Neuronal stem cell (in vitro differentiated cells): ENCODE results near the gene JAM2.
"Not testable (repeated sequence)": the region's sequence is repeated elsewhere in the genome, so short reads cannot be mapped to it uniquely, and the experiment has no call there.

ENCODE experiments used
- DNase-seq: peaks from one replicate; pipeline ENCODE4 v3.0.0-alpha.2; 2013; ENCODE audit warnings: low spot score
- H2AFZ ChIP-seq: one replicate; pipeline ENCODE4 v1.6.1; 2013; ENCODE audit warnings: mild to moderate bottlenecking, low read length, inconsistent platforms
- H2AK5ac ChIP-seq: 2 replicates; pipeline ENCODE4 v1.6.1; 2013; ENCODE audit warnings: low read depth, mild to moderate bottlenecking, inconsistent platforms, low read length, moderate library complexity, mixed read lengths
- H2BK120ac ChIP-seq: 2 replicates; pipeline ENCODE4 v1.6.1; 2013; ENCODE audit warnings: low read depth, mild to moderate bottlenecking, inconsistent platforms, low read length, moderate library complexity, mixed read lengths
- H2BK12ac ChIP-seq: one replicate; pipeline ENCODE4 v1.6.1; 2013; ENCODE audit warnings: low read length, inconsistent platforms
- H2BK15ac ChIP-seq: 2 replicates; pipeline ENCODE4 v1.6.1; 2013; ENCODE audit warnings: mild to moderate bottlenecking, low read length, inconsistent platforms, mixed read lengths
- H2BK5ac ChIP-seq: one replicate; pipeline ENCODE4 v1.6.1; 2013; ENCODE audit warnings: inconsistent platforms, mild to moderate bottlenecking, low read length, moderate library complexity
- H3K14ac ChIP-seq: one replicate; pipeline ENCODE4 v1.6.1; 2013; ENCODE audit warnings: low read length, inconsistent platforms
- H3K18ac ChIP-seq: 2 replicates; pipeline ENCODE4 v1.6.1; 2013; ENCODE audit warnings: low read length, inconsistent platforms
- H3K23ac ChIP-seq: 2 replicates; pipeline ENCODE4 v1.6.1; 2013; ENCODE audit warnings: low read depth, mild to moderate bottlenecking, mixed read lengths, low read length, inconsistent platforms; ENCODE audit not compliant: poor library complexity
- H3K27ac ChIP-seq: replicated peaks from 3 replicates; pipeline ENCODE4 v1.5.1; 2013; ENCODE audit warnings: low read length, inconsistent platforms
- H3K27me3 ChIP-seq, 3 experiments: 2 replicates each; pipeline ENCODE4 v1.6.1; 2013; ENCODE audit warnings: low read length in 3 of 3, mild to moderate bottlenecking in 2 of 3, inconsistent platforms in 1 of 3, low read depth in 1 of 3, mixed read lengths in 1 of 3, moderate library complexity in 1 of 3; ENCODE audit not compliant: control insufficient read depth in 3 of 3, insufficient read depth in 3 of 3
- H3K36me3 ChIP-seq, 2 donors: replicated peaks in 1 of 2; 2 replicates each; pipeline ENCODE4 v1.6.1; 2013; ENCODE audit warnings: low read length in 2 of 2; ENCODE audit not compliant: control insufficient read depth in 2 of 2, insufficient read depth in 2 of 2
- H3K4ac ChIP-seq: 2 replicates; pipeline ENCODE4 v1.6.1; 2013; ENCODE audit warnings: inconsistent platforms, mild to moderate bottlenecking, low read length, moderate library complexity
- H3K4me1 ChIP-seq, 2 donors: 1 replicate in 1 of 2; 2 replicates in 1 of 2; pipeline ENCODE4 v1.6.1; 2013; ENCODE audit warnings: low read length in 2 of 2, low read depth in 1 of 2; ENCODE audit not compliant: control insufficient read depth in 2 of 2, insufficient read depth in 1 of 2
- H3K4me2 ChIP-seq: one replicate; pipeline ENCODE4 v1.6.1; 2013; ENCODE audit warnings: mild to moderate bottlenecking, low read length, inconsistent platforms; ENCODE audit not compliant: insufficient read depth, poor library complexity, severe bottlenecking
- H3K4me3 ChIP-seq, 2 donors: 2 replicates each; pipeline ENCODE4 v1.5.1; 2013; ENCODE audit warnings: low read length in 2 of 2, mild to moderate bottlenecking in 2 of 2, inconsistent platforms in 1 of 2, moderate library complexity in 1 of 2
- H3K79me1 ChIP-seq: one replicate; pipeline ENCODE4 v1.6.1; 2013; ENCODE audit warnings: low read depth, mild to moderate bottlenecking, inconsistent platforms, low read length, moderate library complexity
- H3K9ac ChIP-seq: one replicate; pipeline ENCODE4 v1.6.1; 2013; ENCODE audit warnings: mild to moderate bottlenecking, low read depth, low read length, inconsistent platforms; ENCODE audit not compliant: poor library complexity
- H3K9me3 ChIP-seq, 2 donors: replicated peaks in 1 of 2; 2 replicates each; pipeline versions ENCODE3 to v1.6.1; 2013; ENCODE audit warnings: low read length in 2 of 2, mild to moderate bottlenecking in 2 of 2, inconsistent platforms in 1 of 2, low read depth in 1 of 2, mixed read lengths in 1 of 2, moderate library complexity in 1 of 2; ENCODE audit not compliant: control insufficient read depth in 2 of 2, insufficient read depth in 1 of 2
- H4K8ac ChIP-seq: one replicate; pipeline ENCODE4 v1.6.1; 2013; ENCODE audit warnings: low read depth, mild to moderate bottlenecking, inconsistent platforms, low read length, moderate library complexity
- H4K91ac ChIP-seq: one replicate; pipeline ENCODE4 v1.6.1; 2013; ENCODE audit warnings: low read length, low read depth, mild to moderate bottlenecking, inconsistent platforms; ENCODE audit not compliant: poor library complexity
- WGBS, 2 donors: extraction: QIAGEN DNeasy Blood & Tissue Kit; methylation state at CpG; one replicate each; pipeline ENCODE4 v1.1.7; 2013; ENCODE audit warnings: missing lambda C conversion rate in 2 of 2, mixed read lengths in 1 of 2; ENCODE audit not compliant: insufficient read length in 2 of 2, insufficient replicate concordance in 1 of 2; ENCODE audit errors: extremely low coverage in 2 of 2; 5-methylcytosine and 5-hydroxymethylcytosine counted together

The JAM2 gene

DNA sequence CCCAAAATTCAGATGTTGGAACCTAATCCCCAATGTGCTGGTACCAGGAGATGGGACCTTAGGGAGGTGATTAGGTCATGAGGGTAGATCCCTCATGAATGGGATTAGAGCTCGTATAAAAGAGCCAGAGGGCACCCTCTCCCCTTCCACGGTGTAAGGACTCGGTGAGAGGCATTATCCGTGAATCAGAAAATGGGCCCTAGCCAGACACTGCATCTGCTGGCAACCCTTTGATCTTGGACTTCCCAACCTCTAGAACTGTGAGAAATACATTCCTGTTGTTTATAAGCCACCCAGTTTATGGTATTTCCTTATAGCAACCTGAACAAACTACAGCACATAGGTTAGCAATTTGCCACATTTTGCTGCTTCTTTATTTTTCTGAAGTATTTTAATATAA is 14.5 kb upstream of the JAM2 start:
- Histone ChIP-seq H3K27me3 (no peaks in the 10 kb centered on the region), H2AK5ac (no peak overlapping the region), H3K27ac (no peak overlapping the region), H3K9me3 (peaks cover 0 to 3% of the 10 kb centered on the region in 2 donors), H2AFZ (no peak overlapping the region), H2BK120ac (no peak overlapping the region), H2BK12ac (no peak overlapping the region), H3K4me2 (no peak overlapping the region), H3K23ac (no peak overlapping the region), H3K4me3 (no peak overlapping the region), H3K4me1 (peaks cover 1 to 2% of the 10 kb centered on the region in 2 donors), H3K9ac (no peak overlapping the region), H4K8ac (no peak overlapping the region), H3K36me3 (no peaks in the 10 kb centered on the region), H2BK5ac (no peak overlapping the region), H3K18ac (no peak overlapping the region), H3K14ac (no peak overlapping the region), H4K91ac (no peak overlapping the region), H3K79me1 (no peaks in the 10 kb centered on the region), H2BK15ac (no peak overlapping the region), H3K4ac (no peak overlapping the region)
- WGBS, 2 donors = no CpG with 5 or more reads among the region's 4 CpGs
- DNase-seq = no peak

DNA sequence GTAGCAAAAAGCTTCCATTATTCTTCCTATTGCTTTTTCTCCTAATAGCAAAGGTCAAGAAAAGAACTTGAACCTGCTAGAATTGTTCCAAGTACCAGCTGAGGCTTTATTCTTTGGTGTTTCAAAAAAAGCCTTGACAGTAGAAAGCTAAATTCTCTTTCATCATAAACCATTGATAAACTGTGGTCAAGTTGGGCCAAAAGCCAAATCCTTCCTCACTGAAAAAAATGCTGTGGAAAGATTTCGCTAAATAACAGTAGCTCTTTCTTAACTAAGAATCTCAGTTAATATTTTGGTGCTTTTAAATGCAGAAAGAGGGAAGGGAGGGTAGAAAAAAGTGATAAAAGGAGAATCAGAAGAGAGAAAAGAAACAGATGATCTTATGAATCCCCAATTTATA is 14.0 kb upstream of the JAM2 start:
- DNase-seq = no peak
- Histone ChIP-seq H2AFZ (no peak overlapping the region), H3K4me3 (no peak overlapping the region), H2BK120ac (no peak overlapping the region), H3K4me1 (peaks cover 1 to 2% of the 10 kb centered on the region in 2 donors), H2BK5ac (no peak overlapping the region), H3K9me3 (peaks cover 0 to 3% of the 10 kb centered on the region in 2 donors), H3K79me1 (no peaks in the 10 kb centered on the region), H2BK15ac (no peak overlapping the region), H4K8ac (no peak overlapping the region), H3K4ac (no peak overlapping the region), H3K27me3 (no peaks in the 10 kb centered on the region), H3K23ac (no peak overlapping the region), H3K18ac (no peak overlapping the region), H2AK5ac (no peak overlapping the region), H3K9ac (no peak overlapping the region), H3K27ac (no peak overlapping the region), H2BK12ac (no peak overlapping the region), H3K4me2 (no peak overlapping the region), H3K36me3 (no peaks in the 10 kb centered on the region), H3K14ac (no peak overlapping the region), H4K91ac (no peak overlapping the region)
- no CpG with 5 or more reads among the region's 1 CpG for WGBS, 2 donors

DNA sequence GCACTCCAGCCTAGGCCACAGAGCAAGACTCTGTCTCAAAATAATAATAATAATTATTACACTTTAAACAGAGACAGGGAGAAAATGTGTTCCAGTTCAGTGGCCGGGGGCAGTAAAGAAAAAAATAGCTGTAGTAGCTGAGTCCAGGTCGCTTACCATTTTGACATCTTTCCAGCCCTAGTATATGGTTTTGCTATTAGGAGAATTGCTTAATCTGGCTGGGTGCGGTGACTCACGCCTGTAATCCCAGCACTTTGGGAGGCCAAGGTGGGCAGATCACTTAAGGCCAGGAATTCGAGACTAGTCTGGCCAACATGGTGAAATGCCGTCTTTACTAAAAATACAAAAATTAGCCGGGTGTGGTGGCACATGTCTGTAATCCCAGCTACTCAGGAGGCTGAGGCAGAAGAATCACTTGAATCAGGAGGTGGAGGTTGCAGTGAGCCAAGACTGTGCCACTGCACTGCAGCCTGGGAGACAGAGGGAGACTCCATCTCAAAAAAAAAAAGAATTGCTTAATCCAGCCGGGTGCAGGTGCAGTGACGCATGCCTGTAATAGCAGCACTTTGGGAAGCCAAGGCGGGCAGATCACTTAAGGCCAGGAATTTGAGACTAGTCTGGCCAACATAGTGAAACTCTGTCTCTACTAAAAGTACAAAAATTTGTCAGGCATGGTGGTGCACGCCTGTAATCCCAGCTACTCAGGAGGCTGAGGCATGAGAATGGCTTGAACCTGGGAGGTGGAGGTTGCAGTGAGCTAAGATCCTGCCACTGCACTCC is 13.1 kb upstream of the JAM2 start:
- not testable (repeated sequence) for H3K9ac ChIP-seq, H2BK15ac ChIP-seq, H2BK5ac ChIP-seq, H3K27me3 ChIP-seq, H3K4me3 ChIP-seq, H3K4me1 ChIP-seq, H2AK5ac ChIP-seq, H4K91ac ChIP-seq, H3K14ac ChIP-seq, H3K27ac ChIP-seq, H3K79me1 ChIP-seq, H4K8ac ChIP-seq, H3K9me3 ChIP-seq, H3K18ac ChIP-seq, H3K4ac ChIP-seq, H2BK120ac ChIP-seq, H3K23ac ChIP-seq, H3K36me3 ChIP-seq, DNase-seq, H3K4me2 ChIP-seq, H2AFZ ChIP-seq, H2BK12ac ChIP-seq
- no CpG with 5 or more reads among the region's 11 CpGs for WGBS, 2 donors

DNA sequence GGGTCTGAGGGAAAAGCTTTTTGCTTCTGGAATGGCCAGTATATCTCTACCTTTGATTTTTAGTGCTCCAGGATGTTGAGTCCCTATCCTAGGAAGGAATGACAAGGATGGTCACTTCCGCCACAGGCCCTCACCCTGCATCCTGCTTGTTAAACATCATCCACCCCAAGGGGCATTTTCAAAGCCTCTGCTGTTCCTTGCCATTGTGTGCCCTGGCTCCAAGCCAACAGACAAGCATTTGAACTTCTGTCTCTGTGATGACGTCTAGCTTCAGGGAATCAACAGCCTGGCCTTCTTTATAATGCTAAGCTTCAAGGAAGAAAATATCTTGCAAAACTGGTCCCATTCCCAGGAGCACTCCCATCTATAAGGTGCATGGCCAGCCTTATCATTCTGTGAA is 12.3 kb upstream of the JAM2 start:
- Histone ChIP-seq H3K23ac (no peak overlapping the region), H4K91ac (no peak overlapping the region), H3K27ac (no peak overlapping the region), H3K14ac (no peak overlapping the region), H3K9me3 (peaks cover 0 to 3% of the 10 kb centered on the region in 2 donors), H3K18ac (no peak overlapping the region), H2BK5ac (no peak overlapping the region), H3K27me3 (no peaks in the 10 kb centered on the region), H3K4me2 (no peak overlapping the region), H2BK15ac (no peak overlapping the region), H3K79me1 (no peaks in the 10 kb centered on the region), H2BK12ac (no peak overlapping the region), H3K4me3 (no peak overlapping the region), H3K4me1 (peaks cover 1 to 2% of the 10 kb centered on the region in 2 donors), H3K4ac (no peak overlapping the region), H3K9ac (no peak overlapping the region), H2BK120ac (no peak overlapping the region), H3K36me3 (no peaks in the 10 kb centered on the region), H2AFZ (peak overlapping the region; percentile 34), H2AK5ac (no peak overlapping the region), H4K8ac (no peak overlapping the region)
- no peak for DNase-seq
- no CpG with 5 or more reads among the region's 2 CpGs for WGBS, 2 donors
